SU-DHL-6 (cell line): ENCODE measurements around the gene TMEM74B.

Experiments
- H2AFZ ChIP-seq: fragments of 200-600 bp; sonication (generic); 2 replicates; pipeline ENCODE4 v1.6.1; 2014; ENCODE audit warnings: low read depth, mild to moderate bottlenecking, moderate library complexity, mixed read lengths, antibody characterized with exemption, low read length; ENCODE audit not compliant: severe bottlenecking
- H3F3A ChIP-seq: fragments of 200-600 bp; shearing (Covaris generic); 2 replicates; pipeline ENCODE4 v1.6.0; 2016; ENCODE audit warnings: antibody characterized with exemption, mild to moderate bottlenecking; ENCODE audit not compliant: insufficient read depth
- H3K27ac ChIP-seq: fragments of 200-600 bp; sonication (generic); 2 replicates; pipeline ENCODE4 v1.5.1; 2016; ENCODE audit warnings: low read depth, mild to moderate bottlenecking, low read length, moderate library complexity, mixed read lengths
- H3K27me3 ChIP-seq: fragments of 200-600 bp; sonication (generic), shearing (Covaris generic); 2 replicates; pipeline ENCODE4 v1.6.0; 2014; ENCODE audit warnings: mild to moderate bottlenecking, low read length
- H3K36me3 ChIP-seq: fragments of 200-600 bp; sonication (generic); 2 replicates; pipeline ENCODE4 v1.6.1; 2014; ENCODE audit warnings: mild to moderate bottlenecking, low read length, mixed read lengths
- H3K4me2 ChIP-seq: fragments of 300-600, 200-600 bp; shearing (Covaris generic), sonication (generic); 2 replicates; pipeline ENCODE4 v1.6.0; 2014; ENCODE audit warnings: low read length, low read depth, mild to moderate bottlenecking; ENCODE audit not compliant: poor library complexity, severe bottlenecking
- H3K4me3 ChIP-seq: fragments of 200-600 bp; sonication (generic); 2 replicates; pipeline ENCODE4 v1.5.1; 2014; ENCODE audit warnings: antibody characterized with exemption, low read length, mild to moderate bottlenecking, mixed read lengths; ENCODE audit not compliant: insufficient read depth, poor library complexity, severe bottlenecking
- H3K79me2 ChIP-seq: fragments of 200-600 bp; sonication (generic); 2 replicates; pipeline ENCODE4 v1.6.1; 2014; ENCODE audit warnings: mild to moderate bottlenecking, low read length, moderate library complexity; ENCODE audit not compliant: insufficient read depth
- H3K9ac ChIP-seq: fragments of 200-600 bp; sonication (generic); 2 replicates; pipeline ENCODE4 v1.7.0; 2014; ENCODE audit warnings: mild to moderate bottlenecking, low read length
- H3K9me2 ChIP-seq: fragments of 200-600 bp; sonication (generic); replicated peaks from 2 replicates; pipeline ENCODE4 v1.6.1; 2014; ENCODE audit warnings: low read length; ENCODE audit not compliant: insufficient read depth
- H3K9me3 ChIP-seq: fragments of 200-600 bp; sonication (generic); 2 replicates; pipeline ENCODE4 v1.6.1; 2014; ENCODE audit warnings: low read length, mixed read lengths; ENCODE audit not compliant: insufficient read depth
- H4K20me1 ChIP-seq: fragments of 200-600 bp; sonication (generic); 2 replicates; pipeline ENCODE4 v1.6.1; 2014; ENCODE audit warnings: low read depth, mild to moderate bottlenecking, antibody characterized with exemption, low read length, moderate library complexity, mixed read lengths
- EZH2phosphoT487 ChIP-seq: fragments of 200-600 bp; sonication (generic), shearing (Covaris generic); conservative IDR thresholded peaks from 2 replicates; pipeline ENCODE4 v1.6.1; 2018; ENCODE audit warnings: mild to moderate bottlenecking, antibody characterized with exemption, low read length, moderate library complexity, mixed read lengths
- TF ChIP-seq, protein P1 (sequence below): fragments of 200-600 bp; sonication (generic); IDR thresholded peaks from one replicate; pipeline ENCODE4 v1.5.1; 2017; ENCODE audit warnings: antibody characterized with exemption, mild to moderate bottlenecking, low read length, moderate library complexity; ENCODE audit not compliant: insufficient read depth, poor library complexity, severe bottlenecking

TMEM74B gene

DNA sequence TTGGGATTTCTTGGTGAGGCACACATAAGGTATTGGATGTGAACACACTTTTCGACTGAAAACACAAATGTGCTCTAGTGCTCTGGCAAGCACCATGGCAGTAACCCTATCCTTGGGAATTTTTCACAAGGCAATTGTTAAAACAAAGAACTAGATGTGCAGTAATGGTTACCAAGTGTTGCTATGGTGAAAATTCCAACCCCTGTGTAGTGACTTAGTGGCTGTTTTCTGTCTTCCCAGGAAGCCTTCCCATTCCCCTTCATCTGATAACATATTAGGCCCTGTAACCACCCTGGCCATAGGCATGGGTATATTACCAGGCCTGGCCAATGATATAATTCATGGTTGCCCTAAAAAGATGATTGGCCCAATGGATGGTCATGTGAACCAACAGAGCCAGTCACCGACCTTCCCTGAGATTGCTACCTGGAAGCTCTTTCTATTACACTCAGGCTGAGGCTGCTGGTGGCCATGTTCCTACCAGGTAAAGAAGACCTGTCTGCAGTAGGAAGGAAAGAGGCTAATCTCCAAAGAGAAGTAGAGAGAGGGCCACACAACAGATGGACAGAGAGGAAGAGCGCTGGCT lies 22.6 kb upstream of the TMEM74B start:
- H3K4me3 ChIP-seq = no peak overlapping the region
- H3K9me2 ChIP-seq = no peaks in the 10 kb centered on the region
- H3F3A ChIP-seq = no peaks in the 10 kb centered on the region
- no peaks in the 10 kb centered on the region for H3K9me3 ChIP-seq
- H4K20me1 ChIP-seq = no peaks in the 10 kb centered on the region
- H3K9ac ChIP-seq = no peak overlapping the region
- H3K79me2 ChIP-seq = no peaks in the 10 kb centered on the region
- TF ChIP-seq EZH2phosphoT487 = no peak
- TF ChIP-seq, protein P1, sequence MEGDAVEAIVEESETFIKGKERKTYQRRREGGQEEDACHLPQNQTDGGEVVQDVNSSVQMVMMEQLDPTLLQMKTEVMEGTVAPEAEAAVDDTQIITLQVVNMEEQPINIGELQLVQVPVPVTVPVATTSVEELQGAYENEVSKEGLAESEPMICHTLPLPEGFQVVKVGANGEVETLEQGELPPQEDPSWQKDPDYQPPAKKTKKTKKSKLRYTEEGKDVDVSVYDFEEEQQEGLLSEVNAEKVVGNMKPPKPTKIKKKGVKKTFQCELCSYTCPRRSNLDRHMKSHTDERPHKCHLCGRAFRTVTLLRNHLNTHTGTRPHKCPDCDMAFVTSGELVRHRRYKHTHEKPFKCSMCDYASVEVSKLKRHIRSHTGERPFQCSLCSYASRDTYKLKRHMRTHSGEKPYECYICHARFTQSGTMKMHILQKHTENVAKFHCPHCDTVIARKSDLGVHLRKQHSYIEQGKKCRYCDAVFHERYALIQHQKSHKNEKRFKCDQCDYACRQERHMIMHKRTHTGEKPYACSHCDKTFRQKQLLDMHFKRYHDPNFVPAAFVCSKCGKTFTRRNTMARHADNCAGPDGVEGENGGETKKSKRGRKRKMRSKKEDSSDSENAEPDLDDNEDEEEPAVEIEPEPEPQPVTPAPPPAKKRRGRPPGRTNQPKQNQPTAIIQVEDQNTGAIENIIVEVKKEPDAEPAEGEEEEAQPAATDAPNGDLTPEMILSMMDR = no peak
- no peaks in the 10 kb centered on the region for H3K27me3 ChIP-seq
- no peaks in the 10 kb centered on the region for H3K36me3 ChIP-seq
- no peak overlapping the region for H2AFZ ChIP-seq
- no peak overlapping the region for H3K27ac ChIP-seq
- H3K4me2 ChIP-seq = no peak overlapping the region

DNA sequence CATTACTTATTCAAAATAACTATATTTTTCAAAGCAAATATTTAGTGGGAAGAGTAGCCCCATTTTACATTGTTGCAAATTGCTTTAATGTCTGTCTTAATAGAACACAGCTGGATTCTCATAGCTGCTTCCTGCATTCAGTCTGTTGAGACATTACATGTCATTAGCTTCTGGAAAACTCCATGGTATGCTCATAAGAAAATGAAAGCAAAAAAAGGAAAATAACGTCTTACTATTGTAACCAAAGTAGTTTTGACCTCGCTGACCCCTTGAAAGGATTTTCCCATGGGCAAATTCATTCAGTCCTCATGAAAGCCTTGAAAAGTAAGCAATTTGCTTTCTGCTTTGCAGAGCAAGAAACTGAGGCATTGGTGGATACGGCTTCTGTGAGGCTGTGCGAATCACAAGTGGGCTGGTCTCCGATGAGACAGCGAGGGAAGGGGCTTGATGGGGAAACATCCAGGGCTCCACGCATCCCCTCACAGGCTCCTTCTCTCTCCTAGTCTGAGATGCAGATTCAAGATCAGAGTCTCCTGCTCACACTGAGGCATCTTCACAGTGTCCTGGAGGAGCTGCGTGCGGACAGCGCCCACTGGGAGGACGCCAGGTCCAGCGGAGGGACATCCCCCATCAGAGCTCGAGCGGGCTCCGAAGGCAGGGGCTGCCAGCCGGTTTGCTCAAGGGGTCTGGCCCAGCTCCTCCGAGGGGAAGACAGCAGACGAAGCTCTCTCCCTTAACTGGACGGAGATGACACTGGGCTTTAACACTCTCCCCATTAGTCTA lies 21.8 kb upstream of the TMEM74B start:
- TF ChIP-seq EZH2phosphoT487 = no peak
- TF ChIP-seq, protein P1 = no peak
- Histone ChIP-seq H3K36me3 (no peaks in the 10 kb centered on the region), H3K4me3 (no peak overlapping the region), H3F3A (no peaks in the 10 kb centered on the region), H4K20me1 (no peaks in the 10 kb centered on the region), H3K4me2 (no peak overlapping the region), H2AFZ (no peak overlapping the region), H3K79me2 (no peaks in the 10 kb centered on the region), H3K9ac (no peak overlapping the region), H3K9me3 (no peaks in the 10 kb centered on the region), H3K27ac (no peak overlapping the region), H3K9me2 (no peaks in the 10 kb centered on the region), H3K27me3 (no peaks in the 10 kb centered on the region)

DNA sequence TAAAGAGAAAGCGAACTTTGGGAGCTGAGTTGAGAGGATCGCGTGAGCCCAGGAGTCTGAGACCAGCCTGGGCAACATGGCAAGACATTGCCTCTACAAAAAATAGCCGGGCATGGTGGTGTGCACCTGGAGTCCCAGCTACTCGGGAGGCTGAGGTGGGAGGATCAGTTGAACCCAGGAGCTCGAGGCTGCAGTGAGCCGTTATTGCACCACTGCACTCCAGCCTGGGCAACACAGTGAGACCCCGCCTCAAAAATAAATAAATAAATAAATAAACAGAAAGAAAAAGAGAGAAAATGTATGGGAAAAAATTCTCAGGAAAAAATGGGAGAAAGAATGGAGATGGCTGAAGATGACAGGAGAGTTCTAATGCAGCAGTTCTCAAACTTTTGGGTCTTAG lies 21.0 kb upstream of the TMEM74B start:
- no peak overlapping the region for H3K4me2 ChIP-seq
- H4K20me1 ChIP-seq = no peaks in the 10 kb centered on the region
- H3K4me3 ChIP-seq = no peak overlapping the region
- H3K9me2 ChIP-seq = no peaks in the 10 kb centered on the region
- H3K9ac ChIP-seq = no peak overlapping the region
- H3F3A ChIP-seq = no peaks in the 10 kb centered on the region
- H3K9me3 ChIP-seq = no peaks in the 10 kb centered on the region
- H3K27ac ChIP-seq = no peak overlapping the region
- no peaks in the 10 kb centered on the region for H3K27me3 ChIP-seq
- H2AFZ ChIP-seq = no peak overlapping the region
- H3K79me2 ChIP-seq = no peaks in the 10 kb centered on the region
- H3K36me3 ChIP-seq = no peaks in the 10 kb centered on the region
- TF ChIP-seq, protein P1 = no peak
- no peak for TF ChIP-seq EZH2phosphoT487
